ENCODE data around the gene MTMR12. TPM values are rescaled to one million over a fixed set of nuclear protein-coding genes. Genes with fewer than 3 reads are reported as not detected.

MTMR12 gene, protein sequence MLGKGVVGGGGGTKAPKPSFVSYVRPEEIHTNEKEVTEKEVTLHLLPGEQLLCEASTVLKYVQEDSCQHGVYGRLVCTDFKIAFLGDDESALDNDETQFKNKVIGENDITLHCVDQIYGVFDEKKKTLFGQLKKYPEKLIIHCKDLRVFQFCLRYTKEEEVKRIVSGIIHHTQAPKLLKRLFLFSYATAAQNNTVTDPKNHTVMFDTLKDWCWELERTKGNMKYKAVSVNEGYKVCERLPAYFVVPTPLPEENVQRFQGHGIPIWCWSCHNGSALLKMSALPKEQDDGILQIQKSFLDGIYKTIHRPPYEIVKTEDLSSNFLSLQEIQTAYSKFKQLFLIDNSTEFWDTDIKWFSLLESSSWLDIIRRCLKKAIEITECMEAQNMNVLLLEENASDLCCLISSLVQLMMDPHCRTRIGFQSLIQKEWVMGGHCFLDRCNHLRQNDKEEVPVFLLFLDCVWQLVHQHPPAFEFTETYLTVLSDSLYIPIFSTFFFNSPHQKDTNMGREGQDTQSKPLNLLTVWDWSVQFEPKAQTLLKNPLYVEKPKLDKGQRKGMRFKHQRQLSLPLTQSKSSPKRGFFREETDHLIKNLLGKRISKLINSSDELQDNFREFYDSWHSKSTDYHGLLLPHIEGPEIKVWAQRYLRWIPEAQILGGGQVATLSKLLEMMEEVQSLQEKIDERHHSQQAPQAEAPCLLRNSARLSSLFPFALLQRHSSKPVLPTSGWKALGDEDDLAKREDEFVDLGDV
- total RNA-seq (10 to 100 TPM; 59.2 to 64.0 TPM), polyA plus RNA-seq (ENCODE audit: insufficient read depth, low read depth, low replicate concordance) (53.6 TPM)
- long read RNA-seq, donor 1, full-length matches to known transcripts = 3 of 9 reads
- long read RNA-seq, donor 1, partial matches to known transcripts = 6 of 9 reads
- long read RNA-seq, donor 1, other reads (novel, unspliced or antisense) = 0 of 9 reads
- long read RNA-seq, donor 2 = 0 reads

DNA sequence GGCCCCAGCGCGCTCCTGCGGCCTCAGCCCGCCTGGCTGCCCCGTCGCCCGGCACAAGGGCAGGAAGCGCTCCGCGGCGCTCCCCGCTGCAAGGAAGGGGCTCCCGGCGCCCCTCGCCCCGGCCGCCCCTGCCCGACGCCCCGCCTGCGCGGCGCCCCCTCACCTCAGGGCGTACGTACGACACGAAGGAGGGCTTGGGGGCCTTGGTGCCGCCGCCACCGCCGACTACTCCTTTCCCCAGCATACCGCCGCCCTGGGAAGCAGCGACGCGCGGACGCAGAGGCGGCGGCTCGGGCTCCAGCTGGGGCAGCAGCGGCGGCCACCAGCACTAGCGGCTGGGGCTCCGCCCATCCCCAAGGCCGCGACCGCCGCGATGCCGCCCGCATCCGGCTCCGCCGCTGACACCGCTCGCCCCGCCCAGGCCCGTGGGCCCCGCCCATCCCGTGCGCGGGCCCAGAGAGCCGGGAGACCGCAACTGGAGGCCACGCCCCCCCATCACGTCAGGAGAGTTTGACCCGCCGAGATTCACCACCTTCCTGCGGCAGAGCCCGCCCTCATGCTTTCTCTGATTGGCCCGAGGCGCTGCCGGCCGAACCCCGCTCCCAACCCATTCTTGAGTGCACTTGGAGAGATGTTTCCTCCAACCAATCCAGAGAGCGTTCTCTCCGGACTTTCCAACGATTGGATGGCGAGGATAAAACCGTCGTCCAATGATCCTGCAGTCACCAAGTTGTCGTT lies at the start of gene MTMR12:
Gene MTMR12 (minus strand): TSS at position 345 of the 738 bp plus-strand sequence. CDS start 101 bp downstream, at position 244.
- H3K9me3 ChIP-seq = no peaks in the 10 kb centered on the region
- WGBS, 2 donors = 0% methylated on average over 9 to 46 of the region's 83 CpGs
- H3K27me3 ChIP-seq = no peaks in the 10 kb centered on the region
- peak within 1 kb of the TSS; percentile 88 to 99 for H3K4me3 ChIP-seq
- intact Hi-C loops (cut with DNase I; ENCODE audit: low total_unique reads) = no loop called here
- H3K4me1 ChIP-seq = peaks cover 32% of the 10 kb centered on the region
- peak within 1 kb of the TSS; percentile 87 to 98 for H3K27ac ChIP-seq
- TF ChIP-seq POLR2A (IDR thresholded peaks at IDR 0.05) = peak; percentile 79
- TF ChIP-seq, protein P1, sequence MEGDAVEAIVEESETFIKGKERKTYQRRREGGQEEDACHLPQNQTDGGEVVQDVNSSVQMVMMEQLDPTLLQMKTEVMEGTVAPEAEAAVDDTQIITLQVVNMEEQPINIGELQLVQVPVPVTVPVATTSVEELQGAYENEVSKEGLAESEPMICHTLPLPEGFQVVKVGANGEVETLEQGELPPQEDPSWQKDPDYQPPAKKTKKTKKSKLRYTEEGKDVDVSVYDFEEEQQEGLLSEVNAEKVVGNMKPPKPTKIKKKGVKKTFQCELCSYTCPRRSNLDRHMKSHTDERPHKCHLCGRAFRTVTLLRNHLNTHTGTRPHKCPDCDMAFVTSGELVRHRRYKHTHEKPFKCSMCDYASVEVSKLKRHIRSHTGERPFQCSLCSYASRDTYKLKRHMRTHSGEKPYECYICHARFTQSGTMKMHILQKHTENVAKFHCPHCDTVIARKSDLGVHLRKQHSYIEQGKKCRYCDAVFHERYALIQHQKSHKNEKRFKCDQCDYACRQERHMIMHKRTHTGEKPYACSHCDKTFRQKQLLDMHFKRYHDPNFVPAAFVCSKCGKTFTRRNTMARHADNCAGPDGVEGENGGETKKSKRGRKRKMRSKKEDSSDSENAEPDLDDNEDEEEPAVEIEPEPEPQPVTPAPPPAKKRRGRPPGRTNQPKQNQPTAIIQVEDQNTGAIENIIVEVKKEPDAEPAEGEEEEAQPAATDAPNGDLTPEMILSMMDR (IDR thresholded peaks at IDR 0.05) = peak in 1 of 3 experiments; percentile 3
- peak; percentile 100 for DNase-seq
- no peaks in the 10 kb centered on the region for H3K36me3 ChIP-seq (ENCODE audit: low read depth, missing control alignments)

DNA sequence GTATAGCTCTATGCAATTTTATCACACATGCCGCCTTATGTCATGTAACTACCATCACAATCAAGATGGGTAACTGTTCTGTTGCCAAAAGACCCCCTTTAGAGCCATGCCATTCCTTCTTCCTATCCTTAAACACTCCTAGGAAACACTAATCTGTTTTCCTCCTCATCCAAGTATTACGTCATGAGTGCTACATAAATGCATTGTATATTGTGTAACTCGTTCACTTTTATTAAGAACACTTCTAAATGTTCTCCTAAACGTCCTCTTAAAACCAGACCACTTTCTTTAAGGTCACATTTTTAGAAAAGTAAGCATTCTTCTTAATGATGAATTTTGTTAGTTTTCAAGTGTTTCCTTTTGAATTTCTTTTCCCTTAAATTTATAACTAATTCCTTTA lies 49.8 kb upstream of the MTMR12 start:
- no peaks in the 10 kb centered on the region for H3K9me3 ChIP-seq
- H3K27me3 ChIP-seq = no peaks in the 10 kb centered on the region
- no peaks in the 10 kb centered on the region for H3K36me3 ChIP-seq (ENCODE audit: low read depth, missing control alignments)
- TF ChIP-seq POLR2A (IDR thresholded peaks at IDR 0.05) = no peak
- TF ChIP-seq, protein P1 (IDR thresholded peaks at IDR 0.05) = no peak
- no peaks in the 10 kb centered on the region for H3K4me1 ChIP-seq
- intact Hi-C loops (cut with DNase I; ENCODE audit: low total_unique reads) = no loop called here
- H3K4me3 ChIP-seq = no peak overlapping the region
- no peak for DNase-seq
- H3K27ac ChIP-seq = no peak overlapping the region
- 87 to 91% methylated on average over 4 of the region's 4 CpGs for WGBS, 2 donors

DNA sequence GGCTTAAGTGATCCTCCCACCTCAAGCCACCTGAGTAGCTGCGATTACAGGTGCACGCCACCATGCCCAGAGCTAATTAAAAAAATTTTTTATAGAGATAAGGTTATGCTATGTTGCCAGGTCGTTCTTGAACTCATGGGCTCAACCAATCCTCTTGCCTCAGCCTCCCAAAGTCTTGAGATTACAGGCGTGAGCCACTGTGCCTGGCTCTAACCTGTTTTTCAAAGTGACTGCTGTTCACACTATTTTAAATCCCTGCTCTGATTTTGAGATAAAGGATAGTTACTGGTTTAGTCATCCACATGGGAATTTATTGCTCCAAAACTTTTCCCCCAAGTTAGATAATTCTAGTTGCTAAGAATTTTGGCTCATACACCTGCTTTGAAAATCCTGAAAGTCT lies 48.2 kb upstream of the MTMR12 start:
- intact Hi-C loops (cut with DNase I; ENCODE audit: low total_unique reads) = no loop called here
- H3K9me3 ChIP-seq = no peaks in the 10 kb centered on the region
- no peak overlapping the region for H3K4me3 ChIP-seq
- TF ChIP-seq POLR2A (IDR thresholded peaks at IDR 0.05) = no peak
- TF ChIP-seq, protein P1 (IDR thresholded peaks at IDR 0.05) = no peak
- no peak overlapping the region for H3K27ac ChIP-seq
- no peak for DNase-seq
- H3K27me3 ChIP-seq = no peaks in the 10 kb centered on the region
- H3K4me1 ChIP-seq = peaks cover 3% of the 10 kb centered on the region
- WGBS, 2 donors = 85 to 92% methylated on average over 4 of the region's 4 CpGs
- no peaks in the 10 kb centered on the region for H3K36me3 ChIP-seq (ENCODE audit: low read depth, missing control alignments)

DNA sequence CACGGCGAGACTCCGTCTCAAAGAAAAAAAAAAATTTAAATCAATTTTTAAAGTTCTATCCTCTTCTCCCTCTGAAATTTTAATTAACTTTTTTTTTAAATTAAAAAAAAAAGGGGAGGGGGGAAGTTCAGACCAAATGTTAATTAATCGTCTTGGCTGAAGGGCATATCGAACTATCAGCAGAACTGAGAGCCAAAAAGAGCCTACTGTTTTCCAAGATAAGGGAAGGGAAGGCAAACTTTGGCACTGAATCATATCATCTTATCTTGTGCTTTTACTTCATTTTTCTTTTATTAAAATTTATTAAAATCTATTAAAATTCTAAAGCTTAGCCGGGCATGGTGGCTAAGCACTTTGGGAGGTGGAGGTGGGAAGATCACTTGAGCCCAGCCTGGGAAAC lies 45.9 kb upstream of the MTMR12 start:
- H3K4me3 ChIP-seq = no peak overlapping the region
- peak overlapping the region in 1 of 2 donors; percentile 20 for H3K27ac ChIP-seq
- 77 to 89% methylated on average over 6 of the region's 6 CpGs for WGBS, 2 donors
- DNase-seq = no peak
- no peaks in the 10 kb centered on the region for H3K36me3 ChIP-seq (ENCODE audit: low read depth, missing control alignments)
- intact Hi-C loops (cut with DNase I; ENCODE audit: low total_unique reads) = no loop called here
- H3K4me1 ChIP-seq = peaks cover 6% of the 10 kb centered on the region
- H3K9me3 ChIP-seq = no peaks in the 10 kb centered on the region
- H3K27me3 ChIP-seq = no peaks in the 10 kb centered on the region
- TF ChIP-seq POLR2A (IDR thresholded peaks at IDR 0.05) = no peak
- TF ChIP-seq, protein P1 (IDR thresholded peaks at IDR 0.05) = no peak
